ENCODE data around the gene DNAJB1.

Gene DNAJB1

GRCh38 chr19:14536926-14537692 is 18.9 kb upstream of the DNAJB1 start:
- Histone ChIP-seq H3K4me1 (ENCODE audit: control insufficient read depth, insufficient read depth, low read length, unreplicated experiment) (no peaks in the 10 kb centered on the region), H3K4me3 (ENCODE audit: low read depth, low read length) (no peak overlapping the region), H3K27ac (ENCODE audit: low read depth, low read length) (no peak overlapping the region), H3K79me2 (ENCODE audit: control insufficient read depth, insufficient read depth, low read length, unreplicated experiment) (peaks cover 5% of the 10 kb centered on the region), H3K27me3 (ENCODE audit: insufficient read depth, low read length) (no peaks in the 10 kb centered on the region), H2AFZ (ENCODE audit: low read length, unreplicated experiment) (no peak overlapping the region), H3K36me3 (ENCODE audit: insufficient read depth, low read length) (no peaks in the 10 kb centered on the region)

- peaks cover 22% of the 10 kb centered on the region for H3K79me2 ChIP-seq (ENCODE audit: control insufficient read depth, insufficient read depth, low read length, unreplicated experiment)
Measured at GRCh38 chr19:14533450-14533849, 15.3 kb upstream of the DNAJB1 start.

GRCh38 chr19:14530506-14530905 is 12.3 kb upstream of the DNAJB1 start:
- Histone ChIP-seq H3K4me3 (ENCODE audit: low read depth, low read length) (peak overlapping the region; percentile 100), H3K4me1 (ENCODE audit: control insufficient read depth, insufficient read depth, low read length, unreplicated experiment) (peaks cover 12% of the 10 kb centered on the region), H2AFZ (ENCODE audit: low read length, unreplicated experiment) (no peak overlapping the region), H3K36me3 (ENCODE audit: insufficient read depth, low read length) (no peaks in the 10 kb centered on the region), H3K79me2 (ENCODE audit: control insufficient read depth, insufficient read depth, low read length, unreplicated experiment) (peaks cover 16% of the 10 kb centered on the region), H3K27ac (ENCODE audit: low read depth, low read length) (no peak overlapping the region), H3K27me3 (ENCODE audit: insufficient read depth, low read length) (no peaks in the 10 kb centered on the region)

More at GRCh38 chr19:14533450-14533849, 15.3 kb upstream of the DNAJB1 start:
- Histone ChIP-seq H3K4me3 (ENCODE audit: low read depth, low read length) (no peak overlapping the region), H3K27me3 (ENCODE audit: insufficient read depth, low read length) (no peaks in the 10 kb centered on the region), H3K36me3 (ENCODE audit: insufficient read depth, low read length) (no peaks in the 10 kb centered on the region), H2AFZ (ENCODE audit: low read length, unreplicated experiment) (no peak overlapping the region), H3K27ac (ENCODE audit: low read depth, low read length) (no peak overlapping the region), H3K4me1 (ENCODE audit: control insufficient read depth, insufficient read depth, low read length, unreplicated experiment) (peaks cover 5% of the 10 kb centered on the region)

- Histone ChIP-seq H3K4me1 (ENCODE audit: control insufficient read depth, insufficient read depth, low read length, unreplicated experiment) (peaks cover 12% of the 10 kb centered on the region), H3K36me3 (ENCODE audit: insufficient read depth, low read length) (no peaks in the 10 kb centered on the region), H2AFZ (ENCODE audit: low read length, unreplicated experiment) (peak overlapping the region; percentile 62), H3K27ac (ENCODE audit: low read depth, low read length) (no peak overlapping the region), H3K27me3 (ENCODE audit: insufficient read depth, low read length) (no peaks in the 10 kb centered on the region), H3K4me3 (ENCODE audit: low read depth, low read length) (peak overlapping the region; percentile 100), H3K79me2 (ENCODE audit: control insufficient read depth, insufficient read depth, low read length, unreplicated experiment) (peaks cover 16% of the 10 kb centered on the region)
Measured at GRCh38 chr19:14530005-14530348, 11.8 kb upstream of the DNAJB1 start.

- Histone ChIP-seq H3K4me1 (ENCODE audit: control insufficient read depth, insufficient read depth, low read length, unreplicated experiment) (peaks cover 12% of the 10 kb centered on the region), H3K4me3 (ENCODE audit: low read depth, low read length) (peak within 1 kb of the TSS; percentile 100), H2AFZ (ENCODE audit: low read length, unreplicated experiment) (peak within 1 kb of the TSS; percentile 93), H3K36me3 (ENCODE audit: insufficient read depth, low read length) (no peaks in the 10 kb centered on the region), H3K27me3 (ENCODE audit: insufficient read depth, low read length) (no peaks in the 10 kb centered on the region), H3K79me2 (ENCODE audit: control insufficient read depth, insufficient read depth, low read length, unreplicated experiment) (peaks cover 16% of the 10 kb centered on the region), H3K27ac (ENCODE audit: low read depth, low read length) (peak within 1 kb of the TSS; percentile 29; the same call in 1 of the 2 replicates)
Measured at GRCh38 chr19:14529254-14530004, 11.2 kb upstream of the DNAJB1 start, which contains the start of gene TECR. Gene TECR (plus strand): TSS chr19:14529594. CDS start chr19:14529697, 103 bp downstream.

GRCh38 chr19:14528419-14529253 is 10.4 kb upstream of the DNAJB1 start:
- H3K4me1 ChIP-seq (ENCODE audit: control insufficient read depth, insufficient read depth, low read length, unreplicated experiment) = peaks cover 12% of the 10 kb centered on the region
- H3K36me3 ChIP-seq (ENCODE audit: insufficient read depth, low read length) = no peaks in the 10 kb centered on the region
- no peak overlapping the region for H3K27ac ChIP-seq (ENCODE audit: low read depth, low read length)
- peak overlapping the region; percentile 93 for H2AFZ ChIP-seq (ENCODE audit: low read length, unreplicated experiment)
- no peaks in the 10 kb centered on the region for H3K27me3 ChIP-seq (ENCODE audit: insufficient read depth, low read length)
- peak overlapping the region; percentile 100 for H3K4me3 ChIP-seq (ENCODE audit: low read depth, low read length)
- peaks cover 16% of the 10 kb centered on the region for H3K79me2 ChIP-seq (ENCODE audit: control insufficient read depth, insufficient read depth, low read length, unreplicated experiment)

GRCh38 chr19:14526423-14526822 is 8.2 kb upstream of the DNAJB1 start:
- Histone ChIP-seq H2AFZ (ENCODE audit: low read length, unreplicated experiment) (no peak overlapping the region), H3K4me3 (ENCODE audit: low read depth, low read length) (no peak overlapping the region), H3K4me1 (ENCODE audit: control insufficient read depth, insufficient read depth, low read length, unreplicated experiment) (peaks cover 12% of the 10 kb centered on the region), H3K27ac (ENCODE audit: low read depth, low read length) (no peak overlapping the region), H3K36me3 (ENCODE audit: insufficient read depth, low read length) (no peaks in the 10 kb centered on the region), H3K27me3 (ENCODE audit: insufficient read depth, low read length) (no peaks in the 10 kb centered on the region), H3K79me2 (ENCODE audit: control insufficient read depth, insufficient read depth, low read length, unreplicated experiment) (peaks cover 13% of the 10 kb centered on the region)

- H3K79me2 ChIP-seq (ENCODE audit: control insufficient read depth, insufficient read depth, low read length, unreplicated experiment) = peaks cover 8% of the 10 kb centered on the region
- no peak overlapping the region for H2AFZ ChIP-seq (ENCODE audit: low read length, unreplicated experiment)
Measured at GRCh38 chr19:14525729-14526128, 7.5 kb upstream of the DNAJB1 start.

GRCh38 chr19:14520543-14520942 is 2.3 kb upstream of the DNAJB1 start:
- Histone ChIP-seq H3K36me3 (ENCODE audit: insufficient read depth, low read length) (peaks cover 9% of the 10 kb centered on the region; the same call in 1 of the 2 replicates), H3K4me1 (ENCODE audit: control insufficient read depth, insufficient read depth, low read length, unreplicated experiment) (peaks cover 22% of the 10 kb centered on the region), H3K79me2 (ENCODE audit: control insufficient read depth, insufficient read depth, low read length, unreplicated experiment) (peaks cover 25% of the 10 kb centered on the region), H3K27me3 (ENCODE audit: insufficient read depth, low read length) (no peaks in the 10 kb centered on the region), H2AFZ (ENCODE audit: low read length, unreplicated experiment) (no peak overlapping the region), H3K4me3 (ENCODE audit: low read depth, low read length) (no peak overlapping the region), H3K27ac (ENCODE audit: low read depth, low read length) (peak overlapping the region; percentile 64)

More at GRCh38 chr19:14525729-14526128, 7.5 kb upstream of the DNAJB1 start:
- no peaks in the 10 kb centered on the region for H3K36me3 ChIP-seq (ENCODE audit: insufficient read depth, low read length)
- H3K4me1 ChIP-seq (ENCODE audit: control insufficient read depth, insufficient read depth, low read length, unreplicated experiment) = peaks cover 11% of the 10 kb centered on the region
- no peaks in the 10 kb centered on the region for H3K27me3 ChIP-seq (ENCODE audit: insufficient read depth, low read length)
- no peak overlapping the region for H3K27ac ChIP-seq (ENCODE audit: low read depth, low read length)
- no peak overlapping the region for H3K4me3 ChIP-seq (ENCODE audit: low read depth, low read length)

- Histone ChIP-seq H3K4me3 (ENCODE audit: low read depth, low read length) (no peak overlapping the region), H3K36me3 (ENCODE audit: insufficient read depth, low read length) (peaks cover 15% of the 10 kb centered on the region), H3K4me1 (ENCODE audit: control insufficient read depth, insufficient read depth, low read length, unreplicated experiment) (peaks cover 28% of the 10 kb centered on the region), H3K27ac (ENCODE audit: low read depth, low read length) (peak overlapping the region; percentile 64), H2AFZ (ENCODE audit: low read length, unreplicated experiment) (no peak overlapping the region), H3K79me2 (ENCODE audit: control insufficient read depth, insufficient read depth, low read length, unreplicated experiment) (peaks cover 30% of the 10 kb centered on the region), H3K27me3 (ENCODE audit: insufficient read depth, low read length) (no peaks in the 10 kb centered on the region)
Measured at GRCh38 chr19:14519860-14520407, 1.7 kb upstream of the DNAJB1 start.
